NCI-H69 (cell line): ENCODE data around the gene C9orf152.

Experiments used
- DNase-seq: peaks from one replicate; lab custom pipeline; 2025; lab: John Stamatoyannopoulos, UW

C9orf152 gene

DNA sequence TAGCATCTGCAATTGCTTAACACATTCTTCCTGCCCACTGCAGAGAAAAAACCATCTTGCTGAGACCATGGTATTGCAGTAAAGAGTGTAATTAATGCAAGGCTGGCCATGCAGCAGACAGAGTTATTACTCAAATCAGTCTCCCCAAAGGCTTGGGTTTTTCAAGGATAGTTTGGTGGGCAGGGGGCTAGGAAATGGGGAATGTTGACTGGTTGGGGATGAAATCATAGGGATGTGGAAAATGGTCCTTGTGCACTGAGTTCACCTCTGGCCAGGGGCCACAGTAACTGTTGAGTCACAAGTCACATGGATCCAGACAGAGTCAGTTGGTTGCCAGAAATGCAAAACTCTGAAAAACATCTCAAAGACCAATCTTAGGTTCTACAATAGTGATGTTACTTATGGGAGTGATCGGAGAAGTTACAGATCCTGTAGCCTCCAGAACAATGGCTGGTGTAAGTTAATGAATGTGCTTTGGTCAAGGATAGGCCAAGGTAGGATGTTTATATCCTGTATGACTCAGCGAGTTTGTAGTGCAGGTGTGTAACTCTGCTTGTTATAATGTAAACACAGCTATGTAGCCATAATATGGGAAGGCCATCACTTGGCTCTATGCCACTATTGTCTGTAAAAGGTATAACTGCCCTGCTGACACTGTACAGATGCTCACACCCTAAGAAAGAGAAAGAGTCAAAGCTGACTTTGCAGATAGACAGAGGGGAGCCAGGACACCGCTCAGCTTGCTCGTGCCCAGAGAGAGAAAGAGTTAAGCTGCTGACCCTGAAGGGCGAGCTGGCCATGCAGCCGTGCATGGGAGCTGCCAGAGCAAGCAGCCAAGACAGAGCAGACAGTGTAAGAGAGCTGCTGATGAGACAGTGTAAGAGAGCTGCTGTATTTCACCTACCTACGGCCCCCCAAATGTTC is 27.2 kb downstream of the C9orf152 start:
- peak; percentile 47 for DNase-seq

DNA sequence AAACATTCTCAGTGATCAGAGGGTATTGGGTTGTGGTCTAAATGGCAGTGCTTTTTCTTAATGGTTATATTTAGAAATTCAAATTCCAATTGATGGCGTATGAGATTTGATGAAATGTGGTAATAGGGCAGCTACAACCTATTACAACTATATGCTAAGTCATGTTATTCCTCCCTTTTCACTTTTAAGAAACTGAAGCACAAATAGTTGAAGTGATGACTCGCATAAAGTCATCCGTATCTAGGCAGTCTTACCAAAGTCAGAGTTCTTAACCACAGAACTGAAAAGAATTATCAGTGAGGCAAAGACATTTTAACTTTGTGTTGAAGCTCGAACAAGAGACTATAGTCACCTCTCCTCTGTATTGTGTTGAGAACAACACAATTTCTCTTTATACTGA is 28.2 kb downstream of the C9orf152 start:
- no peak for DNase-seq

DNA sequence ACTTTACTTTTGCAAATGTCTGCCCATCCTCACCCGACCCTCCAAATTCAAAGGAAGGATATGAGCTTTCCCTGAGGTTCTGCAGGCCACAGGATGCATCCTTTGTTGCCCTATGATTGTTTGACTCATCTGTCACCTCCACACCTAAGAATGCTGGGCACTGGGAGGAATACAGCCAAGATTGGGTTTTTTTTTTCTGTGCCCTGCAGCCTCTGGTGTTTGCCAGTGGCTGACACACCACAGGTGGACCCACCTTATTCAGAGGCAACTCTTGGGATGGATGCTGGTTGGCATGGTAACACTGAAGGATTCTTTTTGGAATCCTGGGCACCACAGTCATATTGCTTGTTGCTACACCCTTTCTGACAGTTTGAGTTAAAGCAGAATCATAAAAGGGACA is 29.7 kb downstream of the C9orf152 start:
- DNase-seq: peak; percentile 15

DNA sequence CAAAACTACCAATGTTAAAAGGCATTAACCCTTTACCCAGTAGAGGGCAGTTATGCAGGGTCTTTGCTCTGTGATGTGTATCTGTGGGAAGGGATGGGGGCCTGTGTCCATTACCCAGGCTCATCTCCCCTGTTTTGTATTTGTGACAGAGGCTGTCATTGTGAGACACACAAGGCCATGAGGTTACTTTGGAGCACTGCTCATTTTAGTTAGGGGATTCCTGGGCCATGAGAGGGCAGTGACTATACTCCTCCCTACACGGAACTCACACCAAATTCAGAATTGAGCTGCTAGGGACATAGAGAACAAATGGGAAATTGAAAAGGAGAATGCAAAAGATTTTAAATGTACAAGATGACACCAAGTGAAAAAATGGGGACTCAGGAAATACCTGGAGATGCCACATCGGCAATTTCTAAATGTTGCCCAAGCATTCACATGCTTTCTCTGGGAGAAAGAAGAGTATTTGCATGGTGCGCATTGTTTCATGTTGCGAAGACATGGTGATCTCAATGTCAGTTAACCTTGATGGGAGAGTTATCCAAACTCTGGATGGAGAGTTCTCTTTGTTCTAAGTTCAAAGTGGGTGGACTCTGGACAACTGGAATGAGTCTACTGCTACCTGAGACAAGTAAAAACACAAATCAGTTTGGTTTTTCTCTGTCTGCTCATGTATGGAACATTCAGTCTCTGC is 32.5 kb downstream of the C9orf152 start:
- no peak for DNase-seq

DNA sequence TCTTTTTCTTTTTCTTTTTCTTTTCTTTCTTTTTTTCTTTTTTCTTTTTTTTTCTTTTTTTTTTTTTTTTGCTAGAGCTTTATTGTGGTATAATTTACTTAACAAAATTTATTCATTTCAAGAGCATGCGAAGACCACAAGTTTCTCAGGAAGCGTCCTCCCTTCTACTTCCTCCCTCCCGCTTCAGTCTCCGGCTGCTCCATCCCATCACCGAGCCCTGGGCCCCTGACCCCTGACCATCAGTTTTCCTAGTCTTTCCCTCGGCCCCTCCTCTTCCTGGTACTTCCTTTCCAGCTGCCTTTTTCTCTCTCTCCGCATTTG is 34.7 kb downstream of the C9orf152 start:
- no peak for DNase-seq

DNA sequence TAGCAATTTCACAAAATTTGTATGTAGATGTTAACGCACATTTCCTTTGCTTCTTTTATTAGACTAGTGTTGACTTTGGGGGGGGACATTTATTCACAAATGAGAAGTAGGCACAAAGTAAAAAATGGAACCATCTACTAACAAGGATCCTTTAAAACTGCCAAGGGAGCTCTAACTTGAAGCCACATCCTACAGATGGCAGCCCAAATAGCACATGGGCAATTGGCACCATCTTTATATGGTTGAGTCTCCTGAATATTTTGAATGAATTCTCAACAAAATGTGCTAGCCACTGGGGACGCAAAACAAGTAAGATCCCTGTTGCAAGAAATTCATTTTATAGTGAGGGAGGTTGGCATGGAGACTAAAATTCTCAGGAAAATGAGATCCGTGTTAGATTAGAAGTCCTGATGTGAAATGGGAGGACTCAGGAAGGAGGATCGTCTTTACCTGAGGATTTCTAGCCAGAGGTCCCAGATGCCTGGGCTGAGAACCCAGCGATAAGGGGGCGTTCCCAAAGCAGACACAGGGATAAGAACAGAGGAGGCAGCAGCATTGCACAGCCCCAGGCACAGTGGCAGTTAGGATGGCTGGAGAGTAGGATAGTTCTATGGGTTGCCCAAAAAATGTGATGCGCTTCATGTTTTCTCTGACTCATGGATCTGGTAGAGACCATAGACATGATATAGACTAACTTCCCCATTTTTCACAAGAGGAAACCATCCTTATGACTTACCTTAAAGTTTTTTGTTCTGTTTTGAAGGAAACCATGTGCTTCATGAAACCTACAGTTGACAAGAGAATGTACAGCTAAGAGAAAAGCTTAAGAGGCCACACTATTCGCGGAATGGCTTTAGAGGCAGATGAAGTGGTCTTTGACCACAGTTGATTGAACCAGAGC is 37.4 kb downstream of the C9orf152 start:
- DNase-seq: no peak

DNA sequence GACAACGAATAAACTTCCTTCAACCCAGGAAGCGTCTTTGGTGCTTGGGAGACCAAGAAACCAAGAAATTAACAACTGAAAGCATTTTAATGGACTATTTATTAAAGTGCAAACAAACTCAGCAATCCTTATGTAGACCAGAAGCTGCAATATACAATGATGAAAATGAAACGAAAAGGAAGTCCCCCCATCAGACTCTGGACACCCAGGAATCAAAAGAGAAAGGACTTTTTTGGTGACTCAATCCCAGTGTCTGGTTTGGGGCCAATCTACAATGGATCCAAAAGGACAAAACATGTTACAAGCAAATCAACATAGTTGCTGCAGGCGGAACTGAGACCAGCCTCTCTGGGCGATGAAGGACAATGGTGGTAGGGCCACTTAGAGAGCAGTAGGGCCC is 39.5 kb downstream of the C9orf152 start:
- DNase-seq: no peak

DNA sequence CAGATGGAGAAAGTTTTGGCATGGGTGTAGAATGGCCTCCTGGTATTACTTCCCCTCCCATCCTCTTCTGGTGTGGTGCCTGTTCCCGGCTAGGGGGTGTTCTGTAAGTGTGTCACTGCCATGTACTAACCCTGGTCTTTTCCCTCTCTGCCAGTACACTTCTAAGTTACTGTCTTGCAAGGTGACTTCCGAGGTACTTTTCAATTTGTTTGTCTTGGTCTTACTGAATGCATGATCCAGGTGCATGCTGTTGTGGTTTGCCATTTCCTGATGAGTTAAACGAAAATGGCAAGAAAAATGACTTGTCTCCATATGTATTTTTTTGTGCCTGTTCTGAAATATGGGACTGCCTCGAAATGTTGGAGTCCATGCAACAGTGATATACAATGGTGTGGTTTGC is 46.0 kb downstream of the C9orf152 start:
- no peak for DNase-seq

DNA sequence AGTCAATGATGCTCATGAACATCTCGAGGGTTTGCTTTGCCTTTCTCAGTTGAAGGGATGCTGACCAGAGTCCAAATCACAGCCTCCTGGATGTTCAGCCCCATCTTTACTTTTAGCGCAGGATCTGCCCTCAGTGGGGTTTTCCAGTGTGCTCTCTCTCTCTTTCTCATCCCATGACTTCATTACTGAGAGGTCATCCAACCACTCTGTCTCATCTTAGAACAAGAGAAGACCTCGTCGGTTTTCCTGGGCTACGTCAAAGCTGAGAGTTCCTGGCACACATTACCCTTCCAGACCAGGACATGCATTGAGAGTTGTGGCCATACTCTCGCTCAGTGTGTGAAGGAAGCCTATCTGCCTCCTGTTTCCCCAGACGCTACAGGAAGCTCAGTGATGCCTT is 47.3 kb downstream of the C9orf152 start:
- no peak for DNase-seq

DNA sequence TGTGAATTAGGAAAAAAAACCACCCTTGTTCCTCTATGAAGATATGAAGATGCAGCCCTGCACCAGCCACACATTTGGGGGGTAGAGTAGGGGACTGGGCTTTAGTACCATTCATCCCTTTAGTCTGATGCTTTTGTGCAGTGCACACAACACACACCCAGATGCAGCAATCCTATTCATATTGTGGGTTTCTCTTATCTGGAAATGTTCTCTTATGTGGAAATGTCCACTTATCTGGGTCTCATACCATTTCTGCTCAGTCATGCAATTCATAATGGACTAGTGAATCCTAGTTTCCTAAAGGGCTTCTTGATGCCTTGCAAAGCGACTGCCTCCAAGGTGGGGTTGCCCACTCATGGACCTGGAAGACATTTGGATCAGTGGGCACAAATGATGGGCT is 47.8 kb downstream of the C9orf152 start:
- DNase-seq: no peak

DNA sequence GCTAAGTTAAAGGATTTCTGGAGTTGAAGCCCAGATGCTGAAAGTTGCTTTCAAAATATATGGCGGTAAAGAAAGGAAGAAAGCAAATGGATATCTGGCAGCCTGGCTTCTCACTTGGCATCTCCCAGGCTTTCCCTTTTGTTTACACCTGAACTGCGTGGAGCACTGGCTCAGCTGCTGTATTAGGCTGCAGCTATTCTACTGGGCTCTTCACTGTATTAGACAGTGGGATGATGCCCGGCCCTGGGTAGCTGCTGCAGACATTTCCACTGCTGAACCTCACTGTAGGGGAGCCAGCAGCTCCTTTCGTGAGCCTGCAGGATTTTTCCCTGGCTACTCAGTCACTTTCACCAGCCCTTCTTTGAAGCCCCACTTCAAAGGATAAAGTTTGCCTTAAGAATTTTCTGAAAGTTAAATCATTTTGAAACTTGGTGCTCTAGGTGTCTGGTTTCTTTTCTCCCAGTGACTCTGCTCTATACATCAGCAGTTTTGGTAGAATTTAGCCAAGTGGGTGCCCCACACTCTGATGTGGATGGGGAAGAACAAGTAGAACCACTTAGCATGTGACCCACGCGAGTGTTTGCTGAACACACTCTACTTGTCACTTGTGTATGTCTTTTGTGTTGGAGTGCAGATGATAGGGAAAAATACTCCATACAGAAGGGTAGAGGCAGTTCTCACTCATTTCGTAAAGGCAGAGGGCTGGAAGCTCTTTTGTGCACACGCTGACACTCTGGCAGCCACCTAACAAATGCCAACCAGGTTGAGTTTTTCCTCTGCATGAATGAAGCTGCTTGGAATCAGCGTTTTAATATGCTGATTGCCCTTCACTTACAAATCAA is 49.9 kb downstream of the C9orf152 start:
- DNase-seq: peak; percentile 60

DNA sequence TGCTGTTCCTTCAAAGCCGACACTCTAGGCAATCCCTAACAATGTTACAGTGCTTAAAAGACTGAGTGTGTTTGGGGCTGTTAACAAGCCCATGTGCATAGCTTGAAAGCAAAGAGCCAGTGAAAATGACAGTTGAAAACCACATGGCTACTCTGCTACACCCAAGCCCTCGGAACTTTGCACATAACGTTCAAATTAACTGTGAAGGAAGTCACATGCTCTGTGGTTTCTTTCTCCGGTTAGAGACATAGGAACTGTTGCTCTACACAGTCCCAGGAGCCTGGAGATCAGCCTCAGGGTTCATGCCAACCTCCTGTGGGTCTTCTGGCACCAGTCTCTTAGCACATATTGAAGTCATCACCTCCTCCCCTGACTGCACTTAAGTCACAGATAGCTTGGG is 51.1 kb downstream of the C9orf152 start:
- peak; percentile 42 for DNase-seq

DNA sequence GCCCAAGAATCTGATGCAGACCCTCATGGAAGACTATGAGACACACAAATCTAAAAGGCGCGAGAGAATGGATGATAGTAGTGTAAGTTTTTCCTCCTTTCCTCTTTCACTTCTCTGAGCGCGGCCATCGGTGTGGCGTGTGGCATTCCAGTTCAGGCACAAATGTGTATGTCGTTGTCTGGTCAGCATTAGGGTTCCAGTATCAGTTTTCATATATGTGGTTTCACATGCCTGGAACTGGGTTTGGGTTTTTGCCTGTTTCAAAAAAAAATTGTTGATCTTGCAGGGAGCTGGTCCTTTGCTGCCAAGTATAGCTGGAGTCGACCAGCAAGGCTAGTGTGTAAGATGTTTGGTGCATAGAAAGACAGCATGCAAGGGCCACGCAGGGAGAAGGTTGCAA is 51.5 kb downstream of the C9orf152 start:
- DNase-seq: no peak

DNA sequence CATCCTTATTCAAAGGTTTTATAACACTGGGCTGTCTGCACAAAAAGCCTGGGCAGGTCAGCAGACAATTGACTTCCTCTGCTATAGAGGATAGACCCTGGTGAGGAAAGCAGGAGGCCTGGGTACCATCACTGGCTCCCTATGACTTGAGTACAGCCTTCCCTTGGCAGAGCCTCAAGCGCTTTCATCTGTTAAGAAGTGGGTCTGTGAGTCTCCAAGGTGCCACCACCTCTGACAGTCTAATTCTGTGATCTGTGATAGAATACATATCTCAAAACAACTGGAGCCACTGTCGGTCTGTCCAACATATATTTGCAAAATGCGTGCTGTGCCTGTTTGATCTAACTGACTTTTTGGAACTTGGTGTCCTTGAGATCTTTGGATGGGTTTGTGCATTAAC is 52.2 kb downstream of the C9orf152 start:
- no peak for DNase-seq

DNA sequence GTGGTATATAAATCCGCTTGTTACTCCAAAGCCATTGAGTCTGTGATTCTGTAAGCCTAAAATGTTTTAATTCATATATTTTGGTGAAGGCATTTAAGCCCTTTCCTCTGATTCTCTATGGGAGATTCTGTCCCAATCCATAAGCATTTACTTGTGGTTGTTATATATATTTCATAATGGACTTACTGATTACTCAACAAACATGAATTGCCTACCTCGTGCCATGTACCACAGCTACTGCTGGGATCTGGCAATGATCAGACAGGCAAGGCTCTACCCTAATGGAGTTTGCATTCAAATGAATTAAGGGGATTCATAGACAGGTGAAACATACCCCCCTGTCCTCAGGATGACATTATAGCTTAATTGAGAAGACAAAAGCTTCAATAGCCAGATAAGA is 54.5 kb downstream of the C9orf152 start:
- DNase-seq: no peak

DNA sequence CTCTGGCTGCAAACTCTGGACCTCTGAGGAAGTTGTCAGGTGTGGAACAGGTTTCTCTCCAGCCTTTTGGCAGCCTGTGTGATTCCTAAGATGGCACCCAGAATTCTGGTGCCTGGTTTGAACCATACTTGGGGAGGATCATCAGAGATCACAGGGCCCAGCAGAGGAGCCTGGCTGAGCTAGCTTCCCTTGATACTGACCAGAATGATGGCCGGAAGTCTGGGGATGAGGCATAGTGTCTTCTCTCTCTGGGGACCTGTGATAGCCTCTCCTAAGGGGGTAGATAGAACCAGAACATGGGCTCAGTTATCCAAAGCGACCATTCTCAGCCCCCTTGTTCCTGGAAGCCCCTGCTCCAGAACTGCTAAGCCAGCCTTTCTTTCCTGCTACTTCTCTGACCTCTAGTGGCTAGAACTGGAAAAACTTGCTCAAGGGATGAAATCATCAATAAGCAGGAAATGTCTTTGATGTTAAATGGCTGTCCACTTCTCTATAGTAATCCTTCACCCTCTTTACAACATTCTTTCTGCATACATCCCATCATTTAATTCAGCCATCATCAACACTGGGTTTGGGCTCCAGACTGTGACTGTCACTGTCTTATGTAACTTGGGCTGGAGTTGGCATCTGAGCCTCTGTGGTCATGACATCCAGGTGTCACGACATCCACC is 55.1 kb downstream of the C9orf152 start:
- peak; percentile 81 for DNase-seq
